ENCODE measurements around the gene RNF181. TPM values are rescaled to one million over a fixed set of nuclear protein-coding genes. Genes with fewer than 3 reads are reported as not detected.

The RNF181 gene
- total and polyA plus RNA-seq, 2 of the 13 experiments (the other 11 are each of a cell fraction or from before 2014, with no cell fraction given), result 224 to 578 TPM

GRCh38 chr2:85558160-85558559 is 37.4 kb upstream of the RNF181 start (continued):
- TF ChIP-seq ZNF574 (CRISPR knock-in tag; IDR thresholded peaks at IDR 0.05) (no peak), SATB2 (CRISPR knock-in tag; IDR thresholded peaks at IDR 0.05) (no peak), CCAR2 (optimal IDR thresholded peaks at IDR 0.05; ENCODE audit: low read depth, low read length) (no peak), RFX3 (CRISPR knock-in tag; IDR thresholded peaks at IDR 0.05) (no peak), MZF1 (CRISPR knock-in tag; IDR thresholded peaks at IDR 0.05; ENCODE audit: borderline replicate concordance) (no peak), ZBTB7B (CRISPR knock-in tag; IDR thresholded peaks at IDR 0.05) (peak; percentile 70; the same call in 1 of the 2 replicates), PAXIP1 (CRISPR knock-in tag; conservative IDR thresholded peaks at IDR 0.05) (peak; percentile 77), NPAS2 (CRISPR knock-in tag; IDR thresholded peaks at IDR 0.05; ENCODE audit: borderline replicate concordance) (no peak), ZNF513 (CRISPR knock-in tag; conservative IDR thresholded peaks at IDR 0.05) (no peak), NFIC (IDR thresholded peaks at IDR 0.05; ENCODE audit: low read length) (0 out of 2 replicates have a peak, but pooled peaks have one; percentile 23), HMGXB4 (CRISPR knock-in tag; IDR thresholded peaks at IDR 0.05; ENCODE audit: borderline replicate concordance in 1 of 2, low read depth in 1 of 2) (no peak), HDAC1 (CRISPR knock-in tag; IDR thresholded peaks at IDR 0.05) (peak; percentile 59; the same call in 1 of the 2 replicates), ATF4 (CRISPR knock-in tag; IDR thresholded peaks at IDR 0.05) (0 out of 4 replicates have a peak, but pooled peaks of 1 of the 2 experiments have one; percentile 33), PHB2 (IDR thresholded peaks at IDR 0.05; ENCODE audit: partially characterized antibody) (no peak), CREB1 (IDR thresholded peaks at IDR 0.05) (no peak), CREB1 (CRISPR knock-in tag; IDR thresholded peaks at IDR 0.05) (no peak), SNAPC2 (CRISPR knock-in tag; IDR thresholded peaks at IDR 0.05) (no peak), ZNF230 (CRISPR knock-in tag; IDR thresholded peaks at IDR 0.05) (no peak), YEATS2 (CRISPR knock-in tag; IDR thresholded peaks at IDR 0.05; ENCODE audit: borderline replicate concordance) (no peak; the same call in 1 of the 2 replicates), TAF15 (IDR thresholded peaks at IDR 0.05; ENCODE audit: low read depth, low read length, poor library complexity, severe bottlenecking) (no peak)
